A673 (cell line): Measurements from ENCODE around the gene PRKAG2.

ENCODE experiments used
- CTCF ChIP-seq: fragments of 300-800, 200-600 bp; sonication (generic); conservative IDR thresholded peaks from 2 replicates; pipeline ENCODE4 v1.5.1; 2017; ENCODE audit warnings: low read depth, mild to moderate bottlenecking, antibody characterized with exemption, low read length, moderate library complexity, mixed read lengths
- EZH2 ChIP-seq: fragments of 200-600 bp; sonication (generic); IDR thresholded peaks from 2 replicates; pipeline ENCODE4 v1.6.1; 2017; ENCODE audit warnings: borderline replicate concordance, low read depth, mild to moderate bottlenecking, mixed read lengths, antibody characterized with exemption, low read length; ENCODE audit not compliant: poor library complexity, severe bottlenecking

GRCh38 chr7:151717918-151718317 is 159.0 kb downstream of the PRKAG2 start:
- no peak for TF ChIP-seq CTCF
- no peak for TF ChIP-seq EZH2
